ENCODE measurements around the gene TUBB1. TPM values are rescaled to one million over a fixed set of nuclear protein-coding genes. Genes with fewer than 3 reads are reported as not detected.
"Not testable (repeated sequence)": the region's sequence is repeated elsewhere in the genome, so short reads cannot be mapped to it uniquely, and the experiment has no call there.

Gene TUBB1
- polyA plus RNA-seq = 7.8 TPM

GRCh38 chr20:59019217-59019616 lies at the start of gene TUBB1:
Gene TUBB1, plus strand, starts transcription at chr20:59019429. Its CDS starts 94 bp downstream, at chr20:59019523.
- Mint-ChIP-seq H3K27ac (peak within 1 kb of the TSS in 2 of 3 donors; percentile 23 to 90), H3K36me3 (no peaks in the 10 kb centered on the region), H3K4me3 (no peak within 1 kb of the TSS), H3K9me3 (no peaks in the 10 kb centered on the region), H3K4me1 (peaks cover 21 to 26% (median 21%) of the 10 kb centered on the region in 3 donors), H3K27me3 (no peaks in the 10 kb centered on the region)

- H3K4me1 Mint-ChIP-seq = peaks cover 17 to 20% (median 19%) of the 10 kb centered on the region in 3 donors
- peaks cover 3% of the 10 kb centered on the region for H3K27me3 Mint-ChIP-seq
- peaks cover 0 to 5% (median 0%) of the 10 kb centered on the region in 3 donors for H3K9me3 Mint-ChIP-seq
- H3K36me3 Mint-ChIP-seq = peaks cover 4% of the 10 kb centered on the region
- no peak overlapping the region for H3K4me3 Mint-ChIP-seq
- H3K27ac Mint-ChIP-seq = no peak overlapping the region
Observed at GRCh38 chr20:58969439-58969838, 49.8 kb upstream of the TUBB1 start.

DNA sequence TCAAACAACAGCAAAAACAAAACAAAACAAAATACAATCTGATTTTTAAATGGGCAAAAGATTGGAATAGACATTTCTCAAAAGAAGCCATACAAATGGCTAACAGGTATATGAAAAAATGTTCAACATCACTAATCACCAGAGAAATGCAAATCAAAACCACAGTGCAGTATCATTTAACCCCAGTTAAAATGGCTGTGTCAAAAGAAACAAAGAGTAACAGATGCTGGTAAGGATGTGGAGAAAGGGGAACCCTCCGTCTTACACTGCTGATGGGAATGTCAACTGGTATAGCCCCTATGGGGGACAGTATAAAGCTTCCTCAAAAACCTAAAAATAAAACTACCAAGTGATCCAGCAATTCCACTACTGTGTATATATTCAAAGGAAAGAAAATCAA lies 49.1 kb upstream of the TUBB1 start:
- peaks cover 17 to 20% (median 20%) of the 10 kb centered on the region in 3 donors for H3K4me1 Mint-ChIP-seq
- H3K36me3 Mint-ChIP-seq = peaks cover 4% of the 10 kb centered on the region
- no peak overlapping the region for H3K27ac Mint-ChIP-seq
- H3K4me3 Mint-ChIP-seq = peak overlapping the region in 2 of 4 donors; percentile 25 to 29
- H3K9me3 Mint-ChIP-seq = peaks cover 0 to 4% (median 1%) of the 10 kb centered on the region in 3 donors
- H3K27me3 Mint-ChIP-seq = peaks cover 3% of the 10 kb centered on the region

DNA sequence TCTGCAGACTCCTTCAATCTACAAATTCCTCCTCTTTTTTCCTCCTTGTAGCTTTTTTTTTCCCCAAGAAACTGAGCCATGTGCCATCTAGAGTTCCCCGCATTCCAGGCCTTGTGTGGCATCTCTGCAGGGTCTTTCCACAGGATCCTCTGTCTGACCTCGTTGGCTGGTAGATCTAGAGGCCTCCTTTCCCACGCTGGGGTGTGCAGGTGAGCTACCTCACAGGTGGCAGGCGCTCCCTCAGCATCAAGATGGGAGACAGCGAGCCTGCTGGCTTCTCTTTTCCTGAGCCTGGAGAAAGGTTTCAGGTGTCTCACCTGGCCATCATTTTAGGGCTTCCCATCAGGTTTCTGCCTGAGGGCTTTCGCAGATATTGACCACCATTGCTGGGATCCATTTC lies 47.8 kb upstream of the TUBB1 start:
- Mint-ChIP-seq H3K4me3 (no peak overlapping the region), H3K27me3 (no peaks in the 10 kb centered on the region), H3K36me3 (peaks cover 4% of the 10 kb centered on the region), H3K4me1 (peaks cover 17 to 20% (median 20%) of the 10 kb centered on the region in 3 donors), H3K27ac (no peak overlapping the region), H3K9me3 (peaks cover 1 to 13% (median 7%) of the 10 kb centered on the region in 3 donors)

DNA sequence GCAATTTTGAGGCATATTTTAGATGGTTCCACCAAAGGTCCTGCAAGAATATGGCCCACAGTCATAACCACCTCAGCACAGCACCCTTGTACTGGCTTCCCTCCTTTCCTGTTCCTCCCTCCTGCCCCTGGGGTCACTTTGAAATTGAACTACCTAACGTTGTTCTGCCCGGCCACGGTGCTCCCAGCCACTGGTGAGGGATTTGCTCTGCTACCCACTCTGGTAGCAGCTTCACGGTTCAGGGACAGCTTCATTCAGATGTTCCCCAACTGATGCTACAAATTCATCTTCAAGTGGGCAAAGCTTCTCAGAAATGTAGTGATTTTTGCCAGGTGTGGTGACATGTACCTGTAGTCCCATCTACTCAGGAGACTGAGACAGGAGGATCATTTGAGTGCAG lies 46.0 kb upstream of the TUBB1 start:
- no peak overlapping the region for H3K4me3 Mint-ChIP-seq
- H3K4me1 Mint-ChIP-seq = peaks cover 17 to 20% (median 20%) of the 10 kb centered on the region in 3 donors
- H3K27me3 Mint-ChIP-seq = no peaks in the 10 kb centered on the region
- H3K36me3 Mint-ChIP-seq = peaks cover 6% of the 10 kb centered on the region
- peaks cover 4 to 18% (median 10%) of the 10 kb centered on the region in 3 donors for H3K9me3 Mint-ChIP-seq
- H3K27ac Mint-ChIP-seq = no peak overlapping the region

- Mint-ChIP-seq H3K27me3 (no peaks in the 10 kb centered on the region), H3K9me3 (peaks cover 4 to 18% (median 12%) of the 10 kb centered on the region in 3 donors), H3K4me3 (peak overlapping the region in 2 of 4 donors; percentile 60 to 72), H3K4me1 (peaks cover 23 to 25% (median 24%) of the 10 kb centered on the region in 3 donors), H3K36me3 (peaks cover 4% of the 10 kb centered on the region), H3K27ac (no peak overlapping the region)
Observed at GRCh38 chr20:58973866-58974265, 45.4 kb upstream of the TUBB1 start.

- peaks cover 4 to 18% (median 12%) of the 10 kb centered on the region in 3 donors for H3K9me3 Mint-ChIP-seq
- H3K4me1 Mint-ChIP-seq = peaks cover 15 to 23% (median 16%) of the 10 kb centered on the region in 3 donors
- no peak overlapping the region for H3K27ac Mint-ChIP-seq
- peaks cover 2% of the 10 kb centered on the region for H3K36me3 Mint-ChIP-seq
- H3K4me3 Mint-ChIP-seq = no peak overlapping the region
- no peaks in the 10 kb centered on the region for H3K27me3 Mint-ChIP-seq
Observed at GRCh38 chr20:58975353-58975752, 43.9 kb upstream of the TUBB1 start.

GRCh38 chr20:58976061-58976730 lies 43.0 kb upstream of the TUBB1 start:
- H3K9me3 Mint-ChIP-seq = peaks cover 4 to 18% (median 12%) of the 10 kb centered on the region in 3 donors
- H3K36me3 Mint-ChIP-seq = peaks cover 2% of the 10 kb centered on the region
- H3K27ac Mint-ChIP-seq = no peak overlapping the region
- H3K27me3 Mint-ChIP-seq = no peaks in the 10 kb centered on the region
- peak overlapping the region in 1 of 4 donors; percentile 55 for H3K4me3 Mint-ChIP-seq
- peaks cover 13 to 19% (median 14%) of the 10 kb centered on the region in 3 donors for H3K4me1 Mint-ChIP-seq

DNA sequence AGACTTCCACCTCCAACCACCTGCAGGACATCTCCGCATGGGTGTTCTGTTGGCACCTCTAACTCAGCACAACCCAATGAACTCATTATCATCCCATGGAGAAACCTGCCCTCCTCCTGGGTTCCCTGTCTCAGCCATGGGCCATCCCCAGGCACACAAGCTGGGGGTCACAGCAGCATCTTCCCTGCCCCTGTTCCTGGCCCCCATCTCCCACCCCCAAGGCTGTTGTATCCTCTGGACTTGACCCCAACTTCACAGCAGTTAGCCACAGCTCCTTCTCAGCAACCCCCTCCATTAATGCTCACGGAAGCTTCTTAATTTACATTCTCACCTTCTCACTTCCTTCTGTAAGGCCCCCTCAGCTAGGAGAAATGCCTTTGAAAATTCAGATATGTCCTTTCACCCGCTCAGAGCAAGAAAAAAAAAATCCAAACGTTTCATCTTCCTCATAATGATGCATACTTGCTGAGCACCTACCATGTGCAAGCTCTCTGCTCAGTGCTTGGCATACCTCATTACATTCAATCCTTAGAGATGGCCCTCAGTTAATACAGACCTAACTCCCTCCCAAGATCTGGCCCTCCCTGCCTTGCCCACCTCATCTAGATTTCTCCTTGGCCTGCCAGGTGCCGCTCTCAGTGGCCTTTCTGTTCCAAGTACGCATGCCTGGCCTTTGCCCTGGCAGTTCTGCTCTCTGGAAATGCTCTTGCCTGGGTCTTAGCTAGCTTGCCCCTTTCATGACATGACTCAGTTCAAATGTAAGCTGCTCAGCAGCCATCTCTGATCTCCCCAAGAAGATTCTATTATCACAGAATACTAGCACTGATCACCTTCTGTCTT lies 40.7 kb upstream of the TUBB1 start:
- H3K27me3 Mint-ChIP-seq = no peaks in the 10 kb centered on the region
- H3K9me3 Mint-ChIP-seq = peaks cover 4 to 18% (median 12%) of the 10 kb centered on the region in 3 donors
- H3K4me1 Mint-ChIP-seq = peaks cover 23 to 29% (median 24%) of the 10 kb centered on the region in 3 donors
- H3K4me3 Mint-ChIP-seq = peak overlapping the region; percentile 38 to 81 (median 78)
- peaks cover 2% of the 10 kb centered on the region for H3K36me3 Mint-ChIP-seq
- peak overlapping the region; percentile 13 to 66 (median 60) for H3K27ac Mint-ChIP-seq

DNA sequence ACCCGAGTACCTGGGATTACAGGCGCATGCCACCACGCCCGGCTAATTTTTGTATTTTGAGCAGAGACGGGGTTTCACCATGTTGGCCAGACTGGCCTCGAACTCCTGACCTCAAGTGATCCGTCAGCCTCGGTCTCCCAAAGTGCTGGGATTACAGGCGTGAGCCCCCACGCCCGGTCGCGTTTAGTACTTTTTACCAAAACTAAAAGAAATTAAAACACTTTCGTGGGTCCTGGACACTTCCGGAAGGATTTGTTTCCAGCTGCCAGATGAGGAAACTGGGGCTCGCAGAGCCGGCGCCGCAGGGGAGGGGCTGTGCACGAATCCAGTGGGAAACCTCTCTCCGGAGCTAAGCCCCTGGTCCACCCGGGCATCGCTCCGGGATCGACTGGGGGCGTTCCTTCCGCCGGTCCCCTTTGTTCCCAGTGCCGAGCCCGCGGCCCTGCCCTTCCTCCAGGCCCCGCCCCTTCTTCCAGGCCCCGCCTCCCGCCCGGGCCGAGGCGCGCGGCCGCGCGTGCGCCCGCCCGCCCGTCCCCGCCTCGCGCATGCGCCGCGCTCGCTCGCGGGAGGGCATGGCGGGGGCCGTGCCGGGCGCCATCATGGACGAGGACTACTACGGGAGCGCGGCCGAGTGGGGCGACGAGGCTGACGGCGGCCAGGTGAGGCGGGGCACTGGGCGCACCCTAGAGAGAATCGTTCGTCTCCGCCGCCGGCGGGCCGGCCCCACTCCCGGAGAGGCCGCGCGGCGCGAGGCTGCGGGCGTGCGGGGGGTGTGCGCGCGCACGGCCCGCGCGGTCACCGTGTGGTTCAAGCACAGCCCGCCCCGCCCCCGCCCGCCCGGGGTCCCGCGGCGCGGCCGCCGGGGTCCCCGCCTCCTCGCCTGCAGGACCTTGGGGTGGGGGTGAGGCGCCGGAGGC lies 38.3 kb upstream of the TUBB1 start, which contains the start of gene NELFCD:
TSS of gene NELFCD (plus strand) at position 546 of the 917 bp plus-strand sequence. CDS start at position 600, 54 bp downstream.
- H3K27me3 Mint-ChIP-seq = no peaks in the 10 kb centered on the region
- H3K36me3 Mint-ChIP-seq = peaks cover 2% of the 10 kb centered on the region
- peak within 1 kb of the TSS; percentile 84 to 97 (median 95) for H3K4me3 Mint-ChIP-seq
- peaks cover 2 to 9% (median 5%) of the 10 kb centered on the region in 3 donors for H3K9me3 Mint-ChIP-seq
- H3K27ac Mint-ChIP-seq = peak within 1 kb of the TSS; percentile 85 to 95 (median 92)
- H3K4me1 Mint-ChIP-seq = peaks cover 29 to 34% (median 33%) of the 10 kb centered on the region in 3 donors

GRCh38 chr20:58981628-58982364 lies 37.4 kb upstream of the TUBB1 start:
- H3K27me3 Mint-ChIP-seq = no peaks in the 10 kb centered on the region
- H3K36me3 Mint-ChIP-seq = peaks cover 1% of the 10 kb centered on the region
- H3K4me3 Mint-ChIP-seq = peak overlapping the region; percentile 84 to 97 (median 95)

GRCh38 chr20:58982406-58983114 lies 36.7 kb upstream of the TUBB1 start:
- Mint-ChIP-seq H3K27me3 (no peaks in the 10 kb centered on the region), H3K36me3 (peaks cover 2% of the 10 kb centered on the region), H3K4me1 (peaks cover 33 to 36% (median 36%) of the 10 kb centered on the region in 3 donors), H3K4me3 (peak overlapping the region; percentile 84 to 97 (median 95)), H3K27ac (peak overlapping the region; percentile 69 to 92 (median 85)), H3K9me3 (peaks cover 0 to 2% (median 0%) of the 10 kb centered on the region in 3 donors)

More at GRCh38 chr20:58981628-58982364, 37.4 kb upstream of the TUBB1 start:
- H3K27ac Mint-ChIP-seq = peak overlapping the region; percentile 85 to 95 (median 92)
- H3K9me3 Mint-ChIP-seq = peaks cover 0 to 2% (median 1%) of the 10 kb centered on the region in 3 donors
- H3K4me1 Mint-ChIP-seq = peaks cover 31 to 36% (median 35%) of the 10 kb centered on the region in 3 donors

DNA sequence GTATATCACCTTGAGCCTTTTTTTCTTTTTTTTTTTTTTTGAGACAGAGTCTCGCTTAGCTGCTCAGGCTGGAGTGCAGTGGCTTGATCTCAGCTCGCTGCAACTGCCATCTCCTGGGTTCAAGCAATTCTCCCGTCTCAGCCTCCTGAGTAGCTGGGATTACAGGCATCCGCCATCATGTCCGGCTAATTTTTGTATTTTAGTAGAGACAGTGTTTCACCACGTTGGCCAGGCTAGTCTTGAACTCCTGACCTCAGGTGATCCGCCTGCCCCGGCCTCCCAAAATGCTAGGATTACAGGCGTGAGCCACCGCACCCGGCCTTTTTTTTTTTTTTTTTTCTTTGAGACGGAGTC lies 36.1 kb upstream of the TUBB1 start:
- peak overlapping the region in 3 of 4 donors; percentile 84 to 97 (median 97) for H3K4me3 Mint-ChIP-seq
- H3K36me3 Mint-ChIP-seq = not testable (repeated sequence)

More for the DNA sequence above, 36.1 kb upstream of the TUBB1 start:
- not testable (repeated sequence) for H3K9me3 Mint-ChIP-seq, H3K27me3 Mint-ChIP-seq
- Mint-ChIP-seq H3K27ac (peak overlapping the region in 2 of 3 donors; percentile 69 to 85), H3K4me1 (peaks cover 33 to 36% (median 36%) of the 10 kb centered on the region in 3 donors)
